Measurements from ENCODE around the gene PGAM1. TPM values are rescaled to one million over a fixed set of nuclear protein-coding genes. Genes with fewer than 3 reads are reported as not detected.

Gene PGAM1
- total and polyA plus RNA-seq, 2 of the 13 experiments (the other 11 are each of a cell fraction or from before 2014, with no cell fraction given): 354 to 483 TPM

DNA sequence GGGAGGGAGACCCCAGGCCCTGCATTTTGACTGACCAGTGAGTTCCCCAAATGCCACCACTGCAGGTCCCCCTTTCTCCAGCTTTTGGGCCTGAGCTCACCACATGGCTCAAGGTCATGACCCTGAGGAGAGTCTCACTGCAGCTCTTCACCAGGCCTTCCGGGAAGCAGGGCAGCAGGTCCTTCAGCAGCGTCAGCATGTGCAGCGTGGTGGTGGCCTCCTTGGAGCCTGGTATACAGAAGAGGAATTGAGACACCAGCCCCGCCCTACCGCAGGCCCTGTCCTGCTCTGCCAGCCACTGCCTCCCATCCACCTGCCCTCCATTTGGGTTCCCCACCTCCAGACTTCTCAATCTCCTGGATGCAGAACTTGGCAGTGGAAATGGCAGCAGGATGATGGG is 37.8 kb upstream of the PGAM1 start:
- intact Hi-C loops (cut with micrococcal nuclease; ENCODE audit: unreplicated experiment) (no loop called here), in situ Hi-C loops (cut with HindIII; ENCODE audit: extremely low pct_ligation_motif_present, low pct_unique_long_range_greater_than_20kb) (no loop called here)
- no peak overlapping the region for H3K4me3 ChIP-seq (replicated peaks in 1 of 3; ENCODE audit: insufficient read depth in 1 of 3, low read depth in 2 of 3, low read length in 3 of 3)
- TF ChIP-seq ZNF138 (CRISPR knock-in tag; IDR thresholded peaks at IDR 0.05; ENCODE audit: low read depth): no peak
- TF ChIP-seq, protein P1, sequence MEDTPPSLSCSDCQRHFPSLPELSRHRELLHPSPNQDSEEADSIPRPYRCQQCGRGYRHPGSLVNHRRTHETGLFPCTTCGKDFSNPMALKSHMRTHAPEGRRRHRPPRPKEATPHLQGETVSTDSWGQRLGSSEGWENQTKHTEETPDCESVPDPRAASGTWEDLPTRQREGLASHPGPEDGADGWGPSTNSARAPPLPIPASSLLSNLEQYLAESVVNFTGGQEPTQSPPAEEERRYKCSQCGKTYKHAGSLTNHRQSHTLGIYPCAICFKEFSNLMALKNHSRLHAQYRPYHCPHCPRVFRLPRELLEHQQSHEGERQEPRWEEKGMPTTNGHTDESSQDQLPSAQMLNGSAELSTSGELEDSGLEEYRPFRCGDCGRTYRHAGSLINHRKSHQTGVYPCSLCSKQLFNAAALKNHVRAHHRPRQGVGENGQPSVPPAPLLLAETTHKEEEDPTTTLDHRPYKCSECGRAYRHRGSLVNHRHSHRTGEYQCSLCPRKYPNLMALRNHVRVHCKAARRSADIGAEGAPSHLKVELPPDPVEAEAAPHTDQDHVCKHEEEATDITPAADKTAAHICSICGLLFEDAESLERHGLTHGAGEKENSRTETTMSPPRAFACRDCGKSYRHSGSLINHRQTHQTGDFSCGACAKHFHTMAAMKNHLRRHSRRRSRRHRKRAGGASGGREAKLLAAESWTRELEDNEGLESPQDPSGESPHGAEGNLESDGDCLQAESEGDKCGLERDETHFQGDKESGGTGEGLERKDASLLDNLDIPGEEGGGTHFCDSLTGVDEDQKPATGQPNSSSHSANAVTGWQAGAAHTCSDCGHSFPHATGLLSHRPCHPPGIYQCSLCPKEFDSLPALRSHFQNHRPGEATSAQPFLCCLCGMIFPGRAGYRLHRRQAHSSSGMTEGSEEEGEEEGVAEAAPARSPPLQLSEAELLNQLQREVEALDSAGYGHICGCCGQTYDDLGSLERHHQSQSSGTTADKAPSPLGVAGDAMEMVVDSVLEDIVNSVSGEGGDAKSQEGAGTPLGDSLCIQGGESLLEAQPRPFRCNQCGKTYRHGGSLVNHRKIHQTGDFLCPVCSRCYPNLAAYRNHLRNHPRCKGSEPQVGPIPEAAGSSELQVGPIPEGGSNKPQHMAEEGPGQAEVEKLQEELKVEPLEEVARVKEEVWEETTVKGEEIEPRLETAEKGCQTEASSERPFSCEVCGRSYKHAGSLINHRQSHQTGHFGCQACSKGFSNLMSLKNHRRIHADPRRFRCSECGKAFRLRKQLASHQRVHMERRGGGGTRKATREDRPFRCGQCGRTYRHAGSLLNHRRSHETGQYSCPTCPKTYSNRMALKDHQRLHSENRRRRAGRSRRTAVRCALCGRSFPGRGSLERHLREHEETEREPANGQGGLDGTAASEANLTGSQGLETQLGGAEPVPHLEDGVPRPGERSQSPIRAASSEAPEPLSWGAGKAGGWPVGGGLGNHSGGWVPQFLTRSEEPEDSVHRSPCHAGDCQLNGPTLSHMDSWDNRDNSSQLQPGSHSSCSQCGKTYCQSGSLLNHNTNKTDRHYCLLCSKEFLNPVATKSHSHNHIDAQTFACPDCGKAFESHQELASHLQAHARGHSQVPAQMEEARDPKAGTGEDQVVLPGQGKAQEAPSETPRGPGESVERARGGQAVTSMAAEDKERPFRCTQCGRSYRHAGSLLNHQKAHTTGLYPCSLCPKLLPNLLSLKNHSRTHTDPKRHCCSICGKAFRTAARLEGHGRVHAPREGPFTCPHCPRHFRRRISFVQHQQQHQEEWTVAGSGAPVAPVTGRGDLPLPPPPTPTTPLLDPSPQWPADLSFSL (CRISPR knock-in tag; IDR thresholded peaks at IDR 0.05): no peak
- no peak for TF ChIP-seq KLF6 (CRISPR knock-in tag; IDR thresholded peaks at IDR 0.05)
- TF ChIP-seq GATA4 (IDR thresholded peaks at IDR 0.05; ENCODE audit: borderline replicate concordance, low read depth): no peak
- no peak for TF ChIP-seq ZNF773 (CRISPR knock-in tag; IDR thresholded peaks at IDR 0.05; ENCODE audit: borderline replicate concordance)
- no peak for TF ChIP-seq ZNF775 (CRISPR knock-in tag; IDR thresholded peaks at IDR 0.05; ENCODE audit: borderline replicate concordance)
- H3K79me2 ChIP-seq (ENCODE audit: insufficient read depth, low read length): no peaks in the 10 kb centered on the region
- no peaks in the 10 kb centered on the region for H4K20me1 ChIP-seq (ENCODE audit: insufficient read depth, low read length)
- 81% methylated on average over 3 of the region's 5 CpGs for WGBS (ENCODE audit: low lambda C conversion rate)
- no peak for ATAC-seq
- no peaks in the 10 kb centered on the region for H3K9me3 ChIP-seq (ENCODE audit: low read length)
- no peak overlapping the region for H2AFZ ChIP-seq (ENCODE audit: low read length)
- no peak for DNase-seq (ENCODE audit: low spot score)
- FAIRE-seq: no peak
- H3K9ac ChIP-seq (ENCODE audit: insufficient read depth, low read depth, low read length): no peak overlapping the region
- H3K27ac ChIP-seq (ENCODE audit: extremely low read length, insufficient read depth, low read length): no peak overlapping the region
- ChIA-PET CTCF (ENCODE audit: low intra/inter-chr PET ratio, low total read pairs) (no interaction called here), POLR2A (interaction anchor here (2.0 kb wide), 1 partner anchor 12 kb away, joined by 8 read pairs; the partner anchor contains the start of gene RRP12)
- no peaks in the 10 kb centered on the region for H3K4me1 ChIP-seq (ENCODE audit: insufficient read depth, low read length)
- no peak overlapping the region for H3K4me2 ChIP-seq (ENCODE audit: low read depth, low read length)
- H3K36me3 ChIP-seq (replicated peaks in 1 of 2; ENCODE audit: control insufficient read depth in 1 of 2, insufficient read depth in 2 of 2, low read length in 2 of 2): peaks cover 21 to 57% of the 10 kb centered on the region in 2 experiments; a peak in 4 of 5 replicates
- no TSS peak for BruUV-seq (replicated peaks)
- no peaks in the 10 kb centered on the region for H3K27me3 ChIP-seq (ENCODE audit: control insufficient read depth in 1 of 2, insufficient read depth in 2 of 2, low read length in 2 of 2)

Measured in HepG2 (cell line).